WERI-Rb-1 (cell line): ENCODE measurements around the gene HCAR1.
"Not testable (repeated sequence)": the region's sequence is repeated elsewhere in the genome, so short reads cannot be mapped to it uniquely, and the experiment has no call there.

Experiments
- DNase-seq: peaks from one replicate; pipeline ENCODE4 v3.0.0-alpha.2; 2020
- H3K27ac ChIP-seq: fragments of 250-450 bp; sonication (Bioruptor Pico); 2 replicates; pipeline ENCODE4 v1.5.1; 2020; ENCODE audit warnings: mild to moderate bottlenecking, moderate library complexity
- H3K27me3 ChIP-seq: fragments of 250-450 bp; sonication (Bioruptor Pico); 2 replicates; pipeline ENCODE4 v1.5.1; 2021; ENCODE audit warnings: mild to moderate bottlenecking, low read depth, moderate library complexity; ENCODE audit not compliant: insufficient read depth, severe bottlenecking
- H3K36me3 ChIP-seq: fragments of 250-450 bp; sonication (Bioruptor Pico); 2 replicates; pipeline ENCODE4 v1.5.1; 2020; ENCODE audit warnings: mild to moderate bottlenecking, moderate library complexity
- H3K4me3 ChIP-seq: 2 replicates; pipeline ENCODE4 v1.5.1; 2011; ENCODE audit warnings: low read depth, mild to moderate bottlenecking, control low read depth, low read length
- H3K9me3 ChIP-seq: fragments of 250-450 bp; sonication (Bioruptor Pico); 2 replicates; pipeline ENCODE4 v1.5.1; 2021; ENCODE audit warnings: mild to moderate bottlenecking, moderate library complexity; ENCODE audit not compliant: severe bottlenecking
- CTCF ChIP-seq: IDR thresholded peaks from 2 replicates; pipeline ENCODE4 v1.5.1; 2011; ENCODE audit warnings: low read depth, mild to moderate bottlenecking, control low read depth, inconsistent platforms, low read length

HCAR1 gene

GRCh38 chr12:122724641-122725243 is 5.9 kb downstream of the HCAR1 start:
- Histone ChIP-seq H3K27ac (no peak overlapping the region), H3K9me3 (no peaks in the 10 kb centered on the region), H3K27me3 (no peaks in the 10 kb centered on the region), H3K36me3 (no peaks in the 10 kb centered on the region), H3K4me3 (no peak overlapping the region)
- TF ChIP-seq CTCF: no peak
- DNase-seq: no peak

GRCh38 chr12:122722387-122722786 is 8.3 kb downstream of the HCAR1 start:
- DNase-seq: no peak
- H3K36me3 ChIP-seq: no peaks in the 10 kb centered on the region
- no peaks in the 10 kb centered on the region for H3K9me3 ChIP-seq
- no peak overlapping the region for H3K4me3 ChIP-seq
- no peak for TF ChIP-seq CTCF
- H3K27me3 ChIP-seq: no peaks in the 10 kb centered on the region
- no peak overlapping the region for H3K27ac ChIP-seq

- Histone ChIP-seq H3K36me3 (no peaks in the 10 kb centered on the region), H3K27ac (no peak overlapping the region), H3K4me3 (no peak overlapping the region), H3K9me3 (no peaks in the 10 kb centered on the region), H3K27me3 (no peaks in the 10 kb centered on the region)
- no peak for TF ChIP-seq CTCF
- DNase-seq: no peak
Observed at GRCh38 chr12:122721057-122721545, 9.5 kb downstream of the HCAR1 start.

GRCh38 chr12:122716658-122717057 is 14.0 kb downstream of the HCAR1 start, which contains the start of gene HCAR3:
Gene HCAR3 (minus strand): TSS chr12:122716811. CDS start chr12:122716737, 74 bp downstream.
- H3K9me3 ChIP-seq, DNase-seq, H3K4me3 ChIP-seq, H3K36me3 ChIP-seq, H3K27ac ChIP-seq, H3K27me3 ChIP-seq: not testable (repeated sequence)

- not testable (repeated sequence) for H3K9me3 ChIP-seq, DNase-seq, H3K27ac ChIP-seq, H3K36me3 ChIP-seq, H3K27me3 ChIP-seq, H3K4me3 ChIP-seq
Observed at GRCh38 chr12:122715211-122715610, 15.4 kb downstream of the HCAR1 start.

GRCh38 chr12:122713491-122714188 is 17.0 kb downstream of the HCAR1 start:
- H3K36me3 ChIP-seq, DNase-seq, H3K4me3 ChIP-seq, H3K27me3 ChIP-seq, H3K9me3 ChIP-seq, H3K27ac ChIP-seq: not testable (repeated sequence)

GRCh38 chr12:122711266-122711665 is 19.4 kb downstream of the HCAR1 start:
- not testable (repeated sequence) for H3K27me3 ChIP-seq, H3K27ac ChIP-seq, H3K4me3 ChIP-seq, H3K9me3 ChIP-seq, H3K36me3 ChIP-seq, DNase-seq

- H3K27me3 ChIP-seq, DNase-seq, H3K27ac ChIP-seq, H3K9me3 ChIP-seq, H3K4me3 ChIP-seq, H3K36me3 ChIP-seq: not testable (repeated sequence)
Observed at GRCh38 chr12:122710341-122710740, 20.3 kb downstream of the HCAR1 start.

GRCh38 chr12:122709287-122709686 is 21.4 kb downstream of the HCAR1 start:
- H3K27ac ChIP-seq, H3K36me3 ChIP-seq, H3K9me3 ChIP-seq, H3K4me3 ChIP-seq, H3K27me3 ChIP-seq, DNase-seq: not testable (repeated sequence)

- H3K9me3 ChIP-seq, DNase-seq, H3K27me3 ChIP-seq, H3K4me3 ChIP-seq, H3K27ac ChIP-seq, H3K36me3 ChIP-seq: not testable (repeated sequence)
Observed at GRCh38 chr12:122703841-122704240, 26.8 kb downstream of the HCAR1 start.

GRCh38 chr12:122702890-122703611 is 27.6 kb downstream of the HCAR1 start, which contains the start of gene HCAR2:
Gene HCAR2 (minus strand): TSS chr12:122703357. CDS start chr12:122703283, 74 bp downstream.
- H3K36me3 ChIP-seq, DNase-seq, H3K27me3 ChIP-seq, H3K27ac ChIP-seq, H3K9me3 ChIP-seq, H3K4me3 ChIP-seq: not testable (repeated sequence)
